GM13977 (cell line): ENCODE measurements around the gene CCDC102B.

ENCODE experiments used
- DNase-seq: peaks from one replicate; pipeline ENCODE4 v3.0.0; 2012; ENCODE audit warnings: low spot score
- CTCF ChIP-seq: IDR thresholded peaks from 2 replicates; pipeline ENCODE4 v1.5.1; 2012; ENCODE audit warnings: mild to moderate bottlenecking, control low read depth; ENCODE audit not compliant: insufficient read depth; ENCODE audit errors: extremely low read depth, missing control alignments
- in situ Hi-C: fragments of 300-500 bp; cut with MboI; formaldehyde crosslinking; loops from one replicate; pipeline ENCODE4 v1.12.0; 2022; ENCODE audit warnings: low sequenced_read_pairs, low pct_unique_long_range_greater_than_20kb, mixed read lengths, inconsistent platforms; ENCODE audit not compliant: unreplicated experiment

The CCDC102B gene

DNA sequence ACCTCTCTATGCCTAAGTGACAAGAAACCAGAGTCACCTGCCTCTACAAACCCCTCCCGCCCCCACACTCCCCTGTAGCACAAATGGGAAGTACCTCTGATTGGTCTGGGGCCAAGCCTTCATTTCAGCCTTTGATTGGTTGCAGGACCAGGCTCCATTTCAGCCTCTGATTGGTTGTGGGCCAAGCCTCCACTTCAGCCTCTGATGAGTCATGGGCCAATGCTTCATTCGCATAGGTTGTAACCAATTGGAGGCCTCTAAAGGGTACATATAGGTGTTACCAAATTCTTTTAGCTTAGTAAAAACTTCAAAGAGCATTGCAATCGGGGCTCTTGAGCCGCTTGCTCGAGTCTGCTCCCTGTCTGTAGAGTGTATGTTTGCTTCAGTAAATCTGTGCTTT is 25.0 kb downstream of the CCDC102B start:
- no peak for DNase-seq
- in situ Hi-C loops = no loop called here
- TF ChIP-seq CTCF = no peak

DNA sequence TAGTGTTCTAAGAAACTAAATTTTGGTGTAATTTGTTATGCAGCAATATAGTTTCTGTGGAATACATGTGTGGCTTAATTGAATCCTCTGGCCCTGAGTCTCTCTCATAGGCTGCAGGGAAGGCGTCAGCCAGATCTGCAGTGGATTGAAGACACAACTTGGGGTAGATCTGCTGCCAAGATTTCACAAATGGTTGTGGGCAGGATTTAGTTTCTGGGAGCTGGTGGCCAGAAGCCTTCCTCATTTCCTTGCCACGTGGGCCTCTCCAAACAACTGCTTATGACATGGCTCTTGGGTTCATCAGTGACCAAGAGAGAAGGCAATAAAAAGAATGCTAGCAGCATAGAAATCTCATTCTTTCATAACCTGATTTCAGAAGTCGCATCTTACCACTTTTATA is 28.2 kb downstream of the CCDC102B start:
- in situ Hi-C loops = no loop called here
- no peak for TF ChIP-seq CTCF

DNA sequence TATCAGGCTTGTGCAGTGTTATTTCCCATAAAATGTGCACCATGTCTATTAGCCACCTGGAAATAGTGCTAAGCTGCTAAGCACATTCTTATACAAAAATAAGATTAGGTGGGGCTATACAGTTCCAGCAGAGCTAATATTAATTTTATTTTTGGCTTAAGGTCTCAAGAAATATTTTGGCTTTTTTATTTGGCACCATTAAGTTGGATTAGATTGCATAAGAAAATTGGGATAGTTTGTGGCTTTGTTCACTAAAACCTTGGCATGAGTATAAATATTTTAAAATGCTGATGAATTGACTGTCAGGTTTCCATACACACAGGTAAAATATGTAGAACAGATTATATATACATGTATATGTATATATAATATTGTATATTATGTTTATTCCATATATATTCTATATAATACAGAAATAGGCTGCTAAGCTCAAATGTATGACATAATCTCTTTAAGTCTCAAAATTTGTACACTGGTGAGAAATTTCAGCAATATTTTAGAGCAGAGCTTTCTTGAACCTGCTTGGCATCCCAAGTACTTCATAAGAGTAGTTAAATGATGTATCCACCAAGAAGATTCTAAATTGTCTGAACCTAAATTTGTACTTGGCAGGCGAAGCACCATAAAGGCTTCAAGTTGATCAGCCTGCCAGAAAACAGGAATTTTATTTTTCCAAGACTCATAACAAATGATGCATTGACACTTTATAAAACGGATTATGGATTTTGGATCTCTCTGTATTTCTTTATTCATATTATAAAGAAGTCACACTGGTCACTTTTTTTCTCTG is 32.6 kb downstream of the CCDC102B start:
- no peak for DNase-seq
- TF ChIP-seq CTCF = no peak
- in situ Hi-C loops = no loop called here

More for the DNA sequence above, 28.2 kb downstream of the CCDC102B start:
- no peak for DNase-seq

DNA sequence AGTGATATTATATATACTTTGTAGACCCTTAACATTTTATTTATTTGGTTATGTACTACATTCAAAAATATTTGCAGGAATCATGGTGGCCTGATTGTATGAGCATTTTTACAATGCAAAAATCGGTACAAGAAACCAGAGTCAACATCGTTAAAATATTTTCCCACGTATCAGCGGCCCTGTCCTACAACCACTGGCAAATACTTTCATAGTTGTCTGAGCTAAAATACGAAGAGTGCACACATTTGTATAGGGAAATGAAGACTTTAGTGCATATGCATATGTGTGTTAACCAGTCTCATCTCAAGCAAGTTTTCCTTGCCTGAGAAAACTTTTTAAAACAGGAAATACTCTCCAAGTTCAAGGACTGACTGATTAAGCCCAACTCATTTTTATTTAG is 35.9 kb downstream of the CCDC102B start:
- no peak for DNase-seq
- TF ChIP-seq CTCF = no peak
- in situ Hi-C loops = no loop called here

DNA sequence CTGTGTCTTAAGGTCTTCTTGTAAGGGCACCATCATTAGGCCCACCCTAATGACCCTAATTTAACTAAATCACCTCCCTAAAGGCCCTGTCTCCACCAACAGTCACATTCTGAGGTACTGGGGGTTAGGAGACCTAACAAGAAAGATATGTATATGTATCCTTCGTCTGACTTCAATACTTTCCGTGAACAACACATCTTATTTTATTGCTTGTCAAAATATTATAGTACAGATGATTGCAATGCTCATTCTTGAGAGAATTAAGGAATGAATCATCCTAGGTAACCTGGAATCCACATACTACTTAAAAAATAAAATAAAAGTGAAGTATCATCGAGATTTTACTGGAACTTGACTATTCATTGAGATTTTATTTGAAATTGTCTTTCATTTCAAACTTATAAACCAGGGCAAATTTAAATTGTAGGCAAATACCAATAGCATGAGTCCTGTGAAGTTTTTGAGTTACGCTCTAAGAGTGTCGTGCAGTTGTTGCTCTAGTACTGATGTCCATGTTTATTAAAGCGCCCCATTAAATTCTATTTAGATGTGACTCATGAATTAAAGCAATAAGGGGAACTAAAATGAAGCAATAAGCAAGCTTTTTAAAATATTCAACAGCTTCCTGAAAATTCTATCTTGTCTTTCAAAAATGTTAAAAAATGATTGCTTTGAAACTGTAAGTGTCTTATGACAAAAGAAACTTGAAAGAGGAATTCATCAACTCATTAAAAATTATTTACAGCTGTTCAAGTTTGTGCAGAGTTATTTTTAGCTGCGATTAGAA is 40.0 kb downstream of the CCDC102B start:
- in situ Hi-C loops = no loop called here
- no peak for TF ChIP-seq CTCF
- no peak for DNase-seq

GRCh38 chr18:68839701-68840100 is 41.8 kb downstream of the CCDC102B start:
- in situ Hi-C loops = no loop called here
- DNase-seq = no peak
- TF ChIP-seq CTCF = no peak
